Measurements from ENCODE around the gene SORCS3.
A peak's percentile ranks its signal among the peaks of the same experiment; 100 is the strongest.

Gene SORCS3

DNA sequence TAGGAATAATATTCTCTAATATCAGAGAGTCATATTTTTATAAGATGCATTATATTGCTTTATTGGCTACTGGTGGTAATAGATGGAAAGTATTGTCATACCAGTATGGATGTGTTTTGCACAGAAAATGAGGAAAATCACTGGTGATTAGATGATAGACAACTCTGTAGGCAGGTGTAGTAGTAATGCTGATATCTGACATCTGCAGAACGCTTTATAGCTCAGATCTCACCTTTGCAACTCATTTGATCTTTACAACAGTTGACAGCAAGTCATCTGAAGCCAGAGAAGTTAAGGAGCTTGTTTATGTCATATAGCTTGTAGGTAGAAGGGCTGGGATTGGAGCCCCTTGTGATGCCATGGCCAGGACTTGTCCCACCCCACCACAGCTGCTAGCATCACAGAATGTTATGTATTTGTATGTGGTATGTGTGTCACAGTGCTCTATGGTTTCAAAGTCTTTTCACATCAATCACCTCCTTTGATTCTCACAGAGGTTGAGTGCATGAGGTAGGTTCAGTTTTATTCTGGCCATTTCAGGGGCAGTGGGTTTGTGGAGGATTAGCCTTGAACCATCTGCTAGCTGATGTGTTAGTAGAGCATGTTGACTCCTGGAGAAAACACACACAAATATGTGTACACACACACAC lies 140.0 kb downstream of the SORCS3 start:
- no peak for DNase-seq

DNA sequence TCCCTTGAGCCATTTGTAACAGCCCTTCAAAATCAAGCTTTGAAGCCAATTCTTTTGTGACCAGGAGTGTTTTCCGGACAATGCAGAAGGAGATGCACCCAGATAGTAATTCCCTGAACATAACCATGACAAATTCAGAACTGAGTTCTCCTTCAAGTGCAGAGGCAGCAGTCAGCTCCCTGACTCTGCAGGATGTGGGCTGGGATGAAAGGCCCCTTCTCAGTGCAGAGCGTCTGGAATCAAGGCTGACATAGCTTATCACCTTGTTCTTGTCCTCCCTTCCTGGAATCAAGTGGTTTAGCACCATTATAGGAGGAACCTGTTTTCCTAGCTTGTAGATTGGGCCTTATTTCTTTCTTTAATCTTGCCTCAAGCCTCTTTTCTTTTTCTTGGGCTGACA lies 143.4 kb downstream of the SORCS3 start:
- DNase-seq: no peak

DNA sequence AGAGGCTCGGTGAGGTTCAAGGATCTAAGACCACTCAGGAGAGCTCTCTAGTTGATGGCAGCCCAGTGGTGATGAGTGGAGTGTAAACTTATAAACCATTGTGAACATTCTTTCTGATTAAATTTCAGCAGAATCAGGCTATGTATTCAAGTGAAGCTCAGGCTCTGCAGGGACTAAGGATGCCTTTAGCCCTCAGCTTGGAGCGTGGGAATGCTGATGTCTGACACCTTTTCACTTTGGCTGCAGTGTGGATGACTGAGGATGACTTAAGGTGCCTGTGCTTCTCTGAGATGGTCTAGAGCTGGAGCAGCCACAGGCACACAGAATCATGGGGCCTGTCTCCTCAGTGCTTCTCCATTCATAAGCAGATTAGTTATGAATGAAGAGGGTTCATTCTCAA lies 150.4 kb downstream of the SORCS3 start:
- no peak for DNase-seq

DNA sequence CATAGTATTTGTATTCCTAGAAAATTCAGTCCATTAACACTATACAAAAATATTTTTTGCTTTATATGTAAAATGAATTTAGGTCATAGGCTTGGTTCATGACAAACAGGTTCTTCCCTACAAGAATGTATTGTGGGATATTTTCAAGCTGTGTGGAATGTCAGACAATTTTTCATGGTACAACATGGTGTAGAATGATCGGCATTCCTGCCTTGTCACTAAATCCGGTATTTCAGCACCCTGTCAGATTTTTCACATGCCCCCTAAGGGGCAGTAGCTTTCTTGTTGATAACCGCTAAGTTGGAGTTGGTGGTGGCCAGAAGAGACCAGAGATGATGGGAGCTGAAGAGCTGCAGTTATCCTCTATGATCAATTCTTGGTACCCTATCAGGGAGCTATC lies 154.3 kb downstream of the SORCS3 start:
- DNase-seq: no peak

DNA sequence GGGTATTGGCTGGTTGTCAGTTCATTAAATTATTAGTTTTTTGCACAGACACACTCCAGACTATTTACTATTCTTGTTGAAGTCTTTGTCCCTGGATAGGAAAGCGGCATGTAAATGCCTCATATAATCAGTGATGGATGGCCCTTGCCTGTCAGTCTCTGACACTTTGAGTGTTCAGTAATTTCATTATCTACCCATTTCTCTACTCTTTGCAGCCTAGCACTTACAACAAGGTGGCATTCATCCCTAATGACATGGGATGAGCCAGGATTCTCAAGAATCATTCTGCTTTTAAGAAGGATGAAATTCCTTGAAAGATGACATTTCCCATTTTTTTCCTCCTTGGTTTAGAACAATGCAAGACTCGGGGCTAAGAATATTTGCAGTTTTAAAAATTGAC lies 155.7 kb downstream of the SORCS3 start:
- DNase-seq: no peak

DNA sequence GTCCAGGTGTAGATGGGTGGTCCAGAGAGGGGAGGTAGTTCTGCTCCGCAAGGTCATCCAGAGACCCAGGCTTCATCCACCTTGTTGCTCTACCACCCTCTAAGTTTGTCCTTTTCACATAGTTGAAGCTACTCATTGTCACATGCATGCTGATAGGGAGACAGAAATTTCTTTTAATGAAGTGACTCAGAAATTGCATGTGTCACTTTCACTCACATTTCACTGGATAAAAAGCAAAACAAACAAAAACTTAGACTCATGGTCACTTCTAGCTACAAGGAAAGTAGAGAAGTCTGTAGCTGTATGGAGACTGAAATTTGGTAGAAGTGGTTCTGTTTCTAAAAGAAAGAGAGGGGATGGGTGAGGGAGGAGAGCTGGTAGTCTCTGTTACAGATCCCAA lies 161.9 kb downstream of the SORCS3 start:
- DNase-seq: no peak

DNA sequence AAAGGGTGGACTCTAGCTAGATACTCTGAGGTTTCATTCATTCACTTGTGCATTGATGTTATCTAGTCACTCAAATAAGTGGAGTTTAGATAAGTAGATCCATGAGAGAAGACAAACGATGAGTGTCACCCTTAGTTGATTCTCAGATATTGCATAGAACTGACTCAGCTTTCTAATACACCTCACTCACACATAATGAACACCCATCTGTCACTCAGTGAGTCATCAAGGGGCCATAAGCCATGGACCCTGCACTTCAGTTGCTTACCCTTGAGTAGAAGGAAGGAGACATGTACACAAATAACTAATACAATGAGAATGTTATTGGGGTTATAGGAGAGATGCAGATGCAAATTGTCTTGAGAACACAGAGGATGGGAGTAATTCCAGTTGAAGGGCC lies 163.8 kb downstream of the SORCS3 start:
- no peak for DNase-seq

DNA sequence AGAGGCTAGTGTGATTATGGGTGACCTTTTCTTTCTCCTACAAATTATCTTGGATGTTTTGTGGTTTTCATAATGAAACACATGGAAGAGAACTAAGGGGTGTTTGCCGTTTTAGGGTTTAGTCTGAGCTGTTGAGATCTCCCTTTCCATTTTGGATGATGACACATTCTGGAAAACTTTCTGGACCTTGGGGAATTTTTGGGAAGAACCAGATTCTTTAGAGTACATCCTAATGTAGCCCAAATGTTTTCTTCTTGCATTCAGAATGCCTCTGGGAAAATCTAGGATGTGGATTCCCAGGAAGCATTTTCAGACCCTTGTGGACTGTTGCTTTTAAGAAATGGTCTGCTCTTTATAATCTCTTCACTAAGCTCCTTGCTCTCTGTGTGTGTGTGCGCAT lies 165.7 kb downstream of the SORCS3 start:
- DNase-seq: no peak

DNA sequence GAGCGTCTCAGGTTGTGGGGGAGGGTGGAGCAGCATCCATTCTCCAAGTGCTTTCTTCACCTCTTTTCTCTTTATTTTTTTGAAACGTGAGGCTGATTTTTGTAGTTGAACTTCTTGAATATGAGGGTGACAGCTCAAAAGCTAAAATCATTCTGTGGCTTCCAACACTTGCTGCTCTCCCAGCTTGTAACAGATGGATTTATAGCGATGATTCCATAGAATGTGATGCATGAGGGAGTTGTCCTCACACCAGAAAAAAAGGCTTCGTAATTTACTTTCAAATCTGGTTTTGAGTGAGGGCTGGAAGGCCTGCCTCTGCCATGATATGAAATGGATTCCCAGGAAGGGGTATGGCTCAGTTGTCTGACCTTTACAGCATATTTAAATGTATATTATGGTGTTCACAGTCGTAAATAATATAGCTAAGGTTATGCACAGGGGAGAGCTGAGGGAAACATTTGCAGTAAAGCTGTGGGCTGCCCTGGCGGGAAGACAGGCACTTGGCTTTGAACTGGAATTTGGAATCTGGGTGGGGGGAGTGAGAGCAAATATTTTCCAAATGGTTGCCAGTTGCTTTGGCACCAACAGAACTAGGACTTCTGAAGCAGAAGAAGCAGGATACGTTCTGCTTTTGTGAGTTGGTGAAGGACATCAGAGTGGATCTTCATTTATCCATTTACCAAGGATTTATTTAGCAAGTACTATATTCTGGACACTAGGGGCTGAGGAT lies 166.7 kb downstream of the SORCS3 start:
- no peak for DNase-seq

DNA sequence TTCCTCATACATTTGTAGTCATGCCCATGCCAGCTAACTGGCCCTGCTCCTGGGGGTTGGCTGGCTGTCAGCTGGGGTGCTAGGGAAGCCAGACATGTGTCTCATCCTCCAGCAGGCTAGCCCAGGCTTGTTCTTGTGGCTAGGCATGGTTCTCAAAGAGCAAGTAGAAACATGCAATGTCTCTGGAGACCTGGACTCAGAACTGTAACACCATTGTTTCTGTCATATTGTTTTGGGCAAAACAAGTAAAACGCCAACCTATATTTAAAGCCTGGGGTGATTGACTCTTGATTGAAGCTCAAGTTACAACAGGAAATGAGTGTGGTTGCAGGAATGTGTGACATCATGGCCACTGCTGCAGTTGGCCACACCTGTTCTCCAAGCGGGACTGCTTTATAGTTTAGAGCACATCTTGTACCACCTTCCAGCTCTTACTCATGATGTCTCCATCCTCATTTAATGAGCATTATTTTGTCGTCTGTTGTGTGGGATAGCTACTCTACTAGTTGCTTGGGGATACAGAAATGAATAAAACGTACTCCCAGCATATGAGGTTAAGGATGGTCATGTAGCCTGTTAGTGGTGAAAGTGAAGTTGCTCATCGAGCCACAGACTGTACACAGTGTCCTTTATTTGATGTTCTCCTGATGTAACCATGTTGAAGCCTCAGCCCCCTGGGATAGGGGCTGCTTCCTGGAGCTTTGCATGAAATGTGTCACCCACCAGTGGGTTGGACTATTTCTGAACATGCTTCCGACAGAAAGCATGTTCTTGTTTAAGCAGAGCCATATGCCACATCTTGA lies 168.4 kb downstream of the SORCS3 start:
- peak; percentile 0 for DNase-seq

DNA sequence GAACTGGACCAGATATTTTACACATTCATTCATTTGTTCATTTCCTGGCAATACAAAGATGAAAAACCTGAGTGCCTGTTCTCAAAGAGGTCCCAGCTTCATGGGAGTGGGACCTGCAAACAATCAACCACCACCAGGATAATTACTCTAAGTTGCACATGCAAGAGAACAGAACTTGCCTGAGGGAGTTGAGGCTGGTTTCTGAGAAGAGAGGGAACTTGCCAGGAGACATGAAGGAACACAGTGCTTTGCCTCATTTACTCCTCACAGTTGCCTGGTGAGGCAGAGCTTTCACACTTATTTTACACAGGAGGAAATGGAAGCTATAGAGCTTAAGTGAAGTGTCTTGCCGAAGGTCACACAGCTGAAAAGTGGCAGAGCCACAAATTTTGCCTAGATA lies 170.1 kb downstream of the SORCS3 start:
- no peak for DNase-seq

DNA sequence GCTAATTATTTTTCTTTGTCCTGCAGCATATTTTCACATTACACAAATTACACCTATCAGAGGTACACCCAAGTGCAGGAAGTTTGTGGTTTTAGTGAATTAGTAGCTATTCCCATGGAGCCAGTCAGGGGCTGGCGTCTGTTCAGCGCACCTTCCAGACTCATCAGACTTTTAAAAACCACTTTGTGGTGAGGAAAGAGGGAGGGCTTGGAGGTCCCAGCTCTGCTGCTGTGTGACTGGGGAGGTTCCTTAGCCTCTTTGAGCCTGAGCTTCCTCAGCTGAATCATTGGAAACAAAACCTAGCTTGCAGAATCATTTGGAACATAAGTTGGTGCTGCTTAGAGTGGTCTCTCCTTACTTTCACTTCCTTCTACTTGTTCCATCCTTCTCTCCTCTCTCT lies 175.4 kb downstream of the SORCS3 start:
- no peak for DNase-seq

DNA sequence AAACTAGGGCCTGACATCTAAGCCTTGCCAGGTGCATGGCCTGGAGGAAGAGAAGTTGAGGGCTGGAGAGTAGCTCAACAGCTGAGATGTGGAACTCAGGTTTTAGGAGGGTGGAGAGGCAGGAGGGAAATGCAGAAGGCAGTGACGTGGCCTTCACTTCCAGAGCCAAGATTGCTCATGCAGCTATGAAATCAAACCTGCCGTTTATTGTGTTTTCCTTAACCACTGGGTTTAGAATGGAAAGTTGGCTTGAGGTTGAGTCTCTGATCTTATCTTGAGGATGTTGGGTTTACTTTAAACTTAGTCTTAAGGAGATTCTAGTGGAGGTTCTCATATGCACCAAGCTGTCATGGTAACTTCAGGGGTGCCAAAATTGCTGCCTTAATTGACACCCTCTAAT lies 178.6 kb downstream of the SORCS3 start:
- no peak for DNase-seq

DNA sequence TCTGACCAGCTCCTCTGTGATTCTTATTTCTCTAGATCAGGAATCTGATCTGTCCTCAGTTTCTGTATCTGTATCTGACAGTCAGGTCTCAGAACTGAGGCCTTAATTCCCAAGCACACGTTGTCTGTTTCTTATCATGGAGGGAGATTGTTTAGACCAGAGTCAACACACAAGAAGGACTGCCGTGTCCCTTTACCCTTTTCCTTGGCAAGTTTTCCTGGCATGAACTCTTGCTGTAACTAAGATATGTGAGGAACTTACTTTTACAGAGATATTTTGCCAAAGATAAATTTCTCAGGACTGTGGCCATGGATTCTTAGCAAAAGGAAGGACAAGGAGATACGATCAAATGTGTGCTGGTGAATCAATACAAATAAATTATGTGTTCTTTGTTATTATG lies 181.0 kb downstream of the SORCS3 start:
- DNase-seq: no peak

DNA sequence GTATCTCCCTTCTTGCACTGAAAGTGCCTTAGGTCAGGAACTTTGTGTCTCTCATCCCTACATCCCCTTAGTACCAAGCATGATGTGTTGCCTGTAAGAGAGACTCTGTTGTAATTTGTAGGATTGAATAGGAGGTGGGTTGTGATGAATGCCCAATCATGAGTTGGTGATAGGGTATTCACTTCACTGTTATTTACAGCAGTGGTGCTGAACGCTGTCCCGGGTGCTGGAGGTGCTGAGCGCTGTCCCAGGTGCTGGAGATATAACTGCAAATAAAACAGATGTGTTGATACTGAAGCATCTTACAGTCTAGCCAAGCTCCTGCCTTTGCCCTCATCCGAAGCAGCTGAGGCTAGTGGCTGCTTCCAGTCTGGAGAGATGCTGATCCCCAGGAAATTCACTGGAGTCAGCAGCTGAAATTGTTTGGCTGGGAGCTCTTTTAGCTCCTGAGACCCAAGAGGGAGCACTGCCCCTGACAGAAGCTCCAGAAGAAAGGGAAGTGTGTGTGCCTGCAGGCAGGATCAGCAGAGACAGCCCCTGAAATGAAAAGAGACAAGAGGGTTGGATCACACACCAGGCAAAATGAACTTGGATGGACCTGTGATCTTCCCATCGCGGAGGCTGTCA lies 183.4 kb downstream of the SORCS3 start:
- no peak for DNase-seq

DNA sequence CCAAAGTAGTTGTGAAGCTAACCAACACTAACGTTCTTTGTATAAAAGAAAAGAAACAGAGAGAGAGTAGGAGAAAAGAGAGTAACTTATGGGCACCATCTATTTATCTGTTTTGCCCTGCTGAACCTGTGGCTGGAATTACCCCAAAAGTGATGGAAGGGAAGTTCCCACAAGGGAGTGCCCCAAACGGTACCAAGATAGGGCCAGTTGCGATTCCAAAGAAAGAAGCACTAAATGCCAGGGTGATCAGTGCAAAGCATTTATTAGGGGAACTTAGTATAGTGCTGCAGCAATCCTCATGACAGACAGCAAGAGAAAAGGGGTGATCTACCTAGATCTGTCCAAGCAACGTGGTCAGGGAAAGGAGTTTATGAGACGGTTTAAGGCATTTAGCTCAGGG lies 190.2 kb downstream of the SORCS3 start:
- DNase-seq: no peak

DNA sequence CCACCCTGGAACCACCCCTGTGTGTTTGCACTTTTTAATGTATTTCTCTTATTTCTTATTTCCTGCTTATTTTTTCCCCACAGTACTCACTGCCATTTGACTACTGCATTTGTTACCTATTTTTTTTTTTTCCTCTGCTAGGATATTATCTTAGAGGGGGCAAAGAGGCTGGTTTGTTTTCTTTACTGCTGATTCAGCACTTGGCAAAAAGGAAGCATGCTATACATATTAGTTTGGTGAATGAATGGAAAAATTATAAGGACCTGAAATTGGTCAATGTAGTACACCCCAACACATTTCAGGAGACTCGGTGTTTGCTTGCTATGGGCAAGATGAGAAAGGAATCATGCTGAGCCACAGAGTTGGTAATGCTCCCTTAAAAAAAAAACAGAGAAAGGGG lies 193.5 kb downstream of the SORCS3 start:
- DNase-seq: no peak

DNA sequence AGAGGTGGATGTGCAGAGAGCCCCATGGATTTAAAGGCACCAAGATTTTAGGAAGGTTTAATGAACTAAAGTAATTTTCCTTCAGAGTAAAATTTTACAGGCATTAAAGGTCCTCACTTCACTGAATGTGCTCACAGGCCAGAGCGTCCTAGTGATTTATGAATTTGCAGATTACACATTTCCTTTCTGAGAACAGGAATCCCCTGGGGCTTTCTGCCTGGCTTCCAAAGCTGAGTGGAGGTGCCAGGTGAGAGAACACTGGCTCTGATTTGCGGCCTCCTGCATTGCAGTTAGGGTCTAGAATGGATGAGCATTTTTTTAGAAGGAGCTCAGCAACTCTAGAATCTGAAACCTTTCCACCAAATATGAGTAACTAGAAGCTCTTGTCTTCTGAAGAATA lies 194.3 kb downstream of the SORCS3 start:
- DNase-seq: no peak

DNA sequence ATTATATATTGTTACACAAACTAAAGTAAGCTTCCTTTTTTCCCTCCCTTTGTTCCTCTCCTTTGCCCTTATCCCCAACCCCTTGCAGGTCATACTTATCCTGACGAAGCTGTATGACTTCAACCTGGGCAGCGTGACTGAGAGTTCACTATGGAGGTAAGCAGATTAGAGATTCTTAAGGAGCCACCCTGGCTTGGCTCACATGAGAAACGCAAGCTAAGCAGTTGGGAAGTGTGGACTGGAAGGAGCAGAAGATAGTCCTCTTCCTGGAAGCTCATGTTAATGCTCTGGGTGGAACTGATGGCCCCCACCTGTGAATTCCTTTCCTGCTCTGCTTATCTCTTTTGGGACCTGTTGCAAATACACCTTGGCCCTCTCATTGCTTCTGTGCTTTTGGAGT lies 201.6 kb downstream of the SORCS3 start:
- DNase-seq: no peak

DNA sequence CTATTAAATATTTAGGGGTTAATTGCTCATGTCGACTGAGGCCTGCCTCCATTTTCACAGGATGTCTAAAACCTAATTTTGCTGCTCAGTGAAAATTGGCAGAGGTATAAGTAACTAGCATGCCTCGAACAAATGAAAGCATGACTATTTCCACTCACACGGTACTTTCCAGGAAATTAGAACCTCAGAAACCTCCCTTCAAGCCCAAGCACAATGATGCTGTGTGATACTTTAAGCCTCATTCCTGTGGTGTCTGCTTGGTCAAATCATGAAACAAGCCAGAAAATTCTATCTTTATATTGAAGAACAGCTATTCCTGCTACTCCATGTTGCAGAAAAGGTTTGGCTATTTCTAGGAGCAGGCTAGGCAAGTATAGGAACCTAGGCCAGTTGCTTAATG lies 203.0 kb downstream of the SORCS3 start:
- no peak for DNase-seq

DNA sequence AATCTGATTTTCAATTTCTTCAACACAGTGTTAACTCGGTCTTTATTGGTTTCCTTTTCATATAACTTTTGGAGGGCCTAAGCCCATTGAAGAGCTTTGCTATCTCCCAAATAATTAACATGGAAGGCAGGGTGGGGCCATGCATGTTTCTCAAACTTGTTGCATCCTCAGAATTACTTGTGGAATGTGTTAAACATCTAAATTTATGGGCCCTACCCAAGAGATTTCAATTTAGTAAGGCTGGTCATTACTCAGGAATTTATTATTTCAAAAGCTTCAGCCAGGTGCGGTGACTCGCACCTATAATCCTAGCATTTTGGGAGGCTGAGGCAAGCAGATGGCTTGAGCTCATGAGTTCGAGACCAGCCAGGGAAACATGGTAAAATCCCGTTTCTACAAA lies 208.9 kb downstream of the SORCS3 start:
- DNase-seq: no peak

DNA sequence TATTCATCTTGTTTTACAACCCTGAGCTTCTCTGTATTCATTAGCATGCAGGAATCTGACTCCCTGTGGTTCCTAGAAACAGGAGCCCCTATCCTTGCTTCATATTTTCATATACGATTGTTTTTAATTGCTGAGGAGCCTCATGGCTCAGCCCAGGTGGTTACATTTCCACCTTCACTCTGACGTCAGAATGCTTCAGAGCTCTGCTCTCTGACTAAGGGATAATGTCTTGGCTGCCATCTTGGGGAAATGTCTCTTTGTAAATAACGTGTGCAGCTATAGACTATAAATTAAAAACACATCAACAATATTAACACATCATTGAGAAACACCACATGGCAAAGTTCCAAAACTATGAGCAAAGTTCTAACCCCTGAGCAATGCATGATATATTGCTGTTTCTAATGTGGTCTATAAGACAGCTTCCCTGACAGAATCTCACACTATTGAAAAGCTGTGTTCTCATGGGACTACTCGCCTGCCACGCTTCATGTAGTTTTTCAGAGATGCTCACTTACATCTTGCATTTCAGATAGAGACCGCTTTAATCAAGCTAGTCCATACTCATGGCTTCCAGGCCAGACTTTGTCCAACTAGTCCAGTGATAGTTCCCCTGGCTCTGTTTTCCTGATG lies 227.0 kb downstream of the SORCS3 start:
- no peak for DNase-seq

DNA sequence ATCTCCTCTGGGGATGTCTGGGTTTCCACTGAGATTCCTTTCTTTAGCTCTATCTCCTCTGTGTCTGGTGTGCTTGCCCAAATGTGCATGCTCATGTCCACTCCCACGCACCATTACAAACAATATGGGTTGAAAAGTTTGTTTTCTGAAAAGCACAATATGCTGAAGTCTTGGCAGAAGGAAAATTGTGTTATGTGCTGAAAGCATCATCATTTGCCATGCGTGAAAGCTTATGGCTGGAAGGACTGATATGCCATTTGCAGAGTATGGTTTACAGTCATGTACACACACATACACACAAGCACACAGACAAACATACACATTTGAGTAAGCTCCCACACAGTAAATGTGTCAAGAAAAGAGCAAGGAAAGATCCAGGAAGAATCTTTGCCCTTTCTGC lies 231.6 kb downstream of the SORCS3 start:
- no peak for DNase-seq
